Activated CD4-positive, alpha-beta T cell treated with anti-CD3 and anti-CD28 coated beads, Interleukin-10, Interleukin-2, amounts not matched to agents 100 ng/mL and 50 ng/mL, durations not matched to agents 16 hours and 8 hours (primary cell): ENCODE data around the gene GALNT12.

Experiments used
- DNase-seq: peaks from one replicate; pipeline ENCODE4 v3.0.0-alpha.2; 2020

The GALNT12 gene

GRCh38 chr9:98805506-98806272, 1.8 kb upstream of the GALNT12 start:
- no peak for DNase-seq

DNA sequence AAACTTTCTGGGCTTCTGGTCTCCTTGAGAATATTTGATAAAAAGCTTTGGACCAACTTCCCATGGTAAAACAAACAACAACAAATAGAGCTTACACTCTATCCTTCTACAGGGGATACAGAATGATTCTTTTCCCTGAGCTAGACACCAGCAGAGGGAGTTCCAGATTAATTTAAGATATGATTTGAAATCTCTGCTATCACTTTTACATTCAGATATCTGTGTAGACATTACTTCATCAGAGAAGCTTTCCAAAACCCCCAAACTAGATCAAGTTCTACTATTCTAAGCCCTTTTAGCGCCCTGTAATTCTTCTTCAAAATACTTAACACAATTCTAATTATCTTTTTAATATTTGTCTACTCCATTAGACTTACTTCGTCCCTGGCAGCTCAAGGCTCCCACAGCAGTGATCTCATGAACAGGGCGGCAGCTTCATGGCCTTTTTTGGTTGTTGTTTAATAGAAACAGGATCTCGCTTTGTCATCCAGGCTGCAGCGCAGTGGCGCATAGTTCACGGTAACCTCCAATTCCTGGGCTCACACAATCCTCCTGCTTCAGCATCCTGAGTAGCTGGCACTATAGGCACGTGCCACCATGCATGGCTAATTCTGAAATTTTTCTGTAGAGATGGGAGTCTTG, 955 bp upstream of the GALNT12 start:
- no peak for DNase-seq

- DNase-seq = peak; percentile 37
Measured at GRCh38 chr9:98807814-98808195, 335 bp downstream of the GALNT12 start.

DNA sequence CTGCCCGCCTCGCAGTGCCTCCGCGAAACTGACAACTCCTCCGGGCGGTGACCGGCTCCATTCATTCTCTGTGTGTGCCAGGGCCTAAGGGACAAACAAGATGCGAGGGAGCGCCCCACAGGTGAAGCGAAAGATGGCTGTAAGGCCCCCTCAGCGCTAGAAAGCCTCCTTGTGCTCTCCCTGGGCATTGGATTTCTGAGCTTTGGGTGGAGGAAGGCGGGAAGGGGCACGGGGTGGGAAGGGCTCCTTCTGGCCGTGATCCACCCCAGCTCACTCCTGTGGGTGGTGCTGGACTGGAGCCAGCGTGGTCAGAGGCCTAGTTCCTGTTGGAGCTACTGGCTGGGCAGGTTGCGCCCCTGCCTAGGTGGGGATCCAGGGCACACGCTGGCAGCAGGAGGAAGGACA, 943 bp downstream of the GALNT12 start:
- DNase-seq = no peak

DNA sequence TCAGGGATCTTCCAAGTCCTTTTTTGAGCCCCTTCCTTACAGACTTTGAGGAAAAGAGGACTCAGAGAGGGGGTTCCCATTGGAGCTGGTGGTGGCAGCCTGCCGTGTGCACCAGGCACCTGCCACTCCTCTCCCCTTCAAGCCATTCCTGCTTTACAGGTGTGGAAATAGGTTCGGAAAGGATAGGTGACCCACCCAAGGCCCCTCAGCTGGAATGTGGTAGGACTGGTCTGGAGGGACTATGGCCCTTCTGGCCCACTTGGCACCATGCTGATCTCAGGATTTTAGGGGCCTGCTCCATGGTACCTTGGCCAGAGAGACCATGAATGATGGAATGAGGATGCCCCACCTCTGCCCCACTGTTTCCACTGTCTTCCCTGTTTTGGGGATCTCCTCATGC, 1.4 kb downstream of the GALNT12 start:
- DNase-seq = no peak

- DNase-seq = no peak
Measured at GRCh38 chr9:98809311-98810101, 2.0 kb downstream of the GALNT12 start.

DNA sequence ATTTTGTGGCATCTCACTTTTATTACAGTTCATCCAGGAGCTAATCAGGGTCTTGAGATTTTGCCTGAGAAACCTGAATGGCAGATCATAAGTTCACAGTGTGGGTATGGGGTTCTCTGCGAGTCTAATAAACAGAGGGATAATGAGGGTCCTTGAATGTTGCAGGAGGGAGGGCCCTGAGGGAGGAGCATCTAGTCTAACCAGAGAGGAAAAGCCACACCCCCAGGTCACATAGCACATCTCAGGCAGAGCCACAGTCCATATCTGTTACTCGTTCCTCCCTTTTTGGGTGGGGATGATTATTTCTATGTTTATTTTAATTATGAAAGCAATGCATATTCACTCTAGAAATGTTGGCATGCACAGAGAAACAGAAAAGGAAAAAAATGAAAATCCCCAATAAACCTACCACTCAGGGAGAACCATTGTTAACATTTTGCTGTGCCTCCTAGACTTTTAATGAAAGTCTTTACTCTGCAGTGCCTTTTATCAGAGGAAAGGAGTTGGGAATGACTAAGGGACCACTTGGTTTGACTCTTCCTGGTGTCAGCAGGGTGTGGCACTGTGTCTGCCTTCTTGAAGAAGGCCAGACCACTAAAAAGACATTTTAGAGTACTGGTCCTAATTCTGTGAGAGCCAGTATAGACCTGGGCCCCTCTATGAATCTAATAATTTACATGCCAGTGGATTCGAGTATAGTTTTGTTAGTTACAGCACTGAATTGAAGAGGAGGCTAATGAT, 2.8 kb downstream of the GALNT12 start:
- DNase-seq = no peak

GRCh38 chr9:98811051-98811650, 3.7 kb downstream of the GALNT12 start:
- DNase-seq = peak; percentile 17

DNA sequence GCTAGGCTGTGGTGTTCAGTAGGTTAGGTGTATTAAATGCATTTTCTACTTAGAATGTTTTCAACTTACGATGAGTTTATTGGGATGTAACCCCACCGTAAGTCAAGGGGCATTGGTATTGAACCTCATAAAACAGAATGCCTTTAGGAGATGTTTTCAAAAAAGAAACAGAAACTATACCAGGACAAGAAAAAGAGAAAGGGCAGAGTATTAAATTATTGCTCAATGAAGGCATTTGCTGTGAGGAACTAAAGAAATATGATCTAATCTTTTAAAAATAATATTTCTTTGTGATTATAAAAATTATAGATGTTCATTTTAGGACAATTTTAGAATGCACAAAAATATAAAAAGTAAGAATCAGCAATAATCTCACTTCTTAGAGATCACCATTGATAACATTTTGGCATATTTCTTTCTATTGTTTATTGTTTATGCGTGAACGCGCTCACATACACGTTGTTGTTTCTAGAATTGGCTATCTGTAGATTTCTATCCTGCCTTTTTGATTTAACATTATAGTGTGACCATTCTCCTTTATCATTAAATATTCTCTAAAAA, 8.0 kb downstream of the GALNT12 start:
- no peak for DNase-seq

DNA sequence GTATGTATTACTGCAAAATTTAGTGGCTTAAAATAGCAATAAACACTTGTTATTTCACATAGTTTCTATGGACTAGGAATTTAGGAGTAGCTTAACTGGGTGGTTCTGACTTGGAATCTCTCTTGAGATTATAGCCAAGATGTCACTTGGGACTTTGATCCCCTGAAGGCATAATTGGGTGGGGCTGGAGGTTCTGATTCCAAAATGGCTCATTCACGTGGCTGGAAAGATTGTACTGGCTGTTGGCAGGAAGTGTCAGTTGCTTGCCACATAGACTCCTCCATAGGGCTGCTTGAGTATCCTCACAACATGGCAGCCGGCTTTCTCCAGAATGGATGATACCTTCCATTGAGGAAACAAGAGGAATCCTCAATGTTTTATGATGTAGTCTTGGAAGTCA, 11.3 kb downstream of the GALNT12 start:
- DNase-seq = no peak

DNA sequence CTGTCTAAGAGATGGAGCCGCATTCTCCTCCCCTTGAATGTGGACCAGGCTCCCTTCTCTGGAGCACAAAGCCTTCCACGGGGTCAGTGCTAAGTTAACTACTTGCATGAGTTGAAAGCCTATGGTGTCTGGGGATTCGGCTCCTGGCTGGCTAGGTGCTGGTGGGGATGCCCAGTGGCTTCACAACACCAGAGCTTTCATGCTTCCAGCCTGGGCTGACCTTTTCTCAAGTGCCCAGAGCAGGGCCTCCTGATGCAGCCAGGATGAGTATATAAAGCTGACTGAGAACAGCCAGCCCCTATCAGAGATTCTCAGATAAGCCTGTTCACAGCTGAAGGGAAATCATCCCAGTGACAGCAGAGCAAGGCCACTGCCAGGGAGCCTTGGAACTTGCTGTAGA, 11.8 kb downstream of the GALNT12 start:
- no peak for DNase-seq

DNA sequence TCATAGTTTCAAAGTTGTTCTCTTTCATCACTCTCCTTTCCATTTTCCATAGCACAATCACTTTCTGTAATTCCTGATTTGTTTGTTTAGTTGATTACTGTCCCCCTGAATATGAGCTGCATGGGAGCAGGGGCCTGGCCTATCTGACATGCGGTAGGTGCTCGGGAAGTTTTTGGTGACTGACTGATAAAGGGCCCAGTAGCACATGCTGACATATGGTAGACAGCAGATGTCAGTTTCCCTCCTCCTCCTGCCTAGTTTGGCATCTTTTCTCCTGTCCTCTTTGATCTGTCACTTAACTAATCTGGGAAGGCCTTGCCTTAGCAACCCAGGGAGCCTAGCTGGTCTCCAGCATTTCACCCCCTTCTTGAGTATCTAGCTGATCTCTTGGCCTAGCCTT, 14.4 kb downstream of the GALNT12 start:
- no peak for DNase-seq

DNA sequence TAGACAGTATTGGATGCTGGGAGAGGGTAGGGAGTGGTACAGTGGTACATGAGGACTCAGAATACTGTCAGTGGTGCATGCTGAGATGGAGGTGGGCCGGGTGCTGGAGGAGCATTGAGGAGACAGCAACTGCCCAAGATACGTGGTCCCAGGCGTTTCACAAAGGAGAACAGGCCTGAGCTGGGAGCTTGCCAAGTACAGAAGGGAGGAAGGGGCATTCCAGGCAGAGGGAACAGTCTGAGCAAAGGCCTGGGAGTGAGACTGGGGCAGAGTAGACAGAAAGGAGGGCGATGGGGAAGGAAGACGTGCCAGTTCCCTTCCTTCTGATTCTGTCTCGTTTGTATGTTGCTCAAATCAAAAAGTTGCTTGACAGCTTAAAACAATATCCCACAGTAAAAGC, 15.2 kb downstream of the GALNT12 start:
- DNase-seq = no peak

- DNase-seq = no peak
Measured at GRCh38 chr9:98823666-98824334, 16.3 kb downstream of the GALNT12 start.

DNA sequence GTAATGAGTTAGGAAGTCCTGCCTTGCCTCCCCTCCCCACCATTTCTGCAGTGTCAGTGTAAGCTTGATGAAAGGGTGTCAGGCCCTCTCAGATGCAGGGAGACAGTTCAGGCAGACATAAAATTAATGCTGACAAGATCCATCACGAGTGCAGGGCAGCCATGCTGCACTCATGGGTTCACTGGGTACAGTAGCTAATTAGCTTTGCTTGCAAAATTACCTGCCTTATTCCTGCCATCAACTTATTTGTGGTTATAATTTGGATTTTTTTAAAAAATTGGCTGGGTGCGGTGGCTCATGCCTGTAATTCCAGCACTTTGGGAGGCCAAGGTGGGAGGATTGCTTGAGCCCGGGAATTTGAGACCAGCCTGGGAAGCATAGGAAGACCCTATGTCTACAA, 17.9 kb downstream of the GALNT12 start:
- DNase-seq = no peak

DNA sequence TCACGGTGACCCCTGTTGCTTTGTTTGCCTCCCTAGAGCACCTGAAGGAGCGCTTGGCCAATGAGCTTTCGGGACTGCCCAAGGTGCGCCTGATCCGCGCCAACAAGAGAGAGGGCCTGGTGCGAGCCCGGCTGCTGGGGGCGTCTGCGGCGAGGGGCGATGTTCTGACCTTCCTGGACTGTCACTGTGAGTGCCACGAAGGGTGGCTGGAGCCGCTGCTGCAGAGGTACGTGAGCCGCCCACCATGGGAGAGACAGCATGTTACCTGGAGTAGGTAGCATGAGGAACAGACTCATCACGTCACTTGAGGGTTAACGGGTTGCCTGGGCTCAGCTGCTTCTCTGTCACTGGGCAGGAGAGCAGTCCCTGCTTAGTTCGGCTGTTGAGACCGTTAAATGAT, 19.2 kb downstream of the GALNT12 start:
- DNase-seq = no peak

- no peak for DNase-seq
Measured at GRCh38 chr9:98829766-98830165, 22.3 kb downstream of the GALNT12 start.

DNA sequence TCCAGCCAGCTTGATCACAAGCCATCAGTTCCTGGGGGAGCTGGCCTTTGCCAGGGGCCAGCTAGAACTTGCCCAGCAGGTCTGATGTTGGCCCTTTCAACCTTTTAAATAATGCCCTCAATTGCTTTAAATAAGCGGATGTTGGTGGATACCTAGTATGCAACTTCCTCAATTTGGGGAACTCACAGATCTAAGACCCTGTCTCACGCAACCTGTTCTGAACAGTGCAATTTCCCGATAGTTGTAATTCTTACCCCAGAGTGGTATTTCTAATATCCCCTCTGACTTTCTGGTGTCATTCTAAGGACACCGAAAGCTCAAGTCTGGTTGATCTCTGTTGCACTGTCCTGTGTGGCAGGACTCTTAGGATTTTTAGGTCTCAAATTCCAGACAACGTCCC, 23.1 kb downstream of the GALNT12 start:
- DNase-seq = no peak

DNA sequence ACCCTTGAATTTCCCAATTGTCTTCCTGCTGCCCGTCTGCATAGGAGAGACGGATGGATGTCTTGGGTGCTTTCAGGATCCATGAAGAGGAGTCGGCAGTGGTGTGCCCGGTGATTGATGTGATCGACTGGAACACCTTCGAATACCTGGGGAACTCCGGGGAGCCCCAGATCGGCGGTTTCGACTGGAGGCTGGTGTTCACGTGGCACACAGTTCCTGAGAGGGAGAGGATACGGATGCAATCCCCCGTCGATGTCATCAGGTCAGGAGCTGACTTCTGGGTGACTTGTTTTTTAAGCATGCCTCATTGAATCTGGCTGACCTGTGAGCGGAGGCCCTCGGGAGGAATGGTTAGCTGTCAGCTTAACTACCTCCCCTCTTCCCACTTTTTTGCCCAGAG, 24.2 kb downstream of the GALNT12 start:
- DNase-seq = no peak

- DNase-seq = no peak
Measured at GRCh38 chr9:98832768-98833089, 25.3 kb downstream of the GALNT12 start.

DNA sequence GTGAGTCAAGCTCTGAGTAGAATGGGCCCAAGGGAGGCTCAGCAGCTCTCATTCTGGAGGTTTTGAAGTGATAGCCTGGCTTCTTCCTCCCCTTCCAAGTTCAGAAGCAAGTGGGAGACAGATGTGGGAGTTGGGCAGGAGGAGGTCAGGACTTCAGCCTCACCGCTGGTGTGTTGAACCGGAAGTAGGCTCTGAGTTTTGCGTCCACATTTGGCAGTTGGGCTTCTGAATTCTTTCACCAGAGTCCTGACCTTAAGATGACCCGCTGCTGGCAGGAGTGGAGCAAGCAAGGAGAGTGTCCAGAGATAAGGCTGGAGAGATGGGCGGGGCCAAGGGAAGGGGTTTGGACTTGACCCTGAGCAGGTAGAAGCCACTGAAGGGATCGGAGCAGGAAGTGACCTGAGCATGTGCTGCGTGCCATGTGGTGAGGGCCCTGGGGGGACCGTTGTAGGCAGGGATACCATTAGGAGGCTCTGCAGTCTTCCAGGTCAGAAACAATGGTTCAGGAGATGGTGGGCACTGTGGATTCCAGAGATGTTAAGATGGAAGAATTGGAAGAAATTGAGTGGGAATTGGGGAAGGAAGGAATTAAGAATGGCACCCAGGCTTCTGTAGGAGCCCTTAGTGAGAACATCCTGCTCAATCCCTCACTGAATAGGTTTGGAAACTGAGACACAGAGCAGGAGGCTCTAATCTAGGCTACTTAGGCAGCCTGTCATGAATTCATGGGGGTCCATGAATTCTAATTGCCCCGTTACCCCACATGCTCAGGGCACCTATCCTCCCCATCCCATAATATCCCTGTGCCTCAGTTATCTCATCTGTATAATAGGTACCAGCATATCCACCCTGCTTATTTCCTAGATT, 25.9 kb downstream of the GALNT12 start:
- no peak for DNase-seq
